T-helper 2 cell treated with Interferon-gamma antibody and Interleukin-4, amounts not matched to agents 5 μg/mL and 100 μg/mL, for 36 hours (primary cell): ENCODE results near the gene SLC26A9.

Source experiments
- DNase-seq: peaks from one replicate; pipeline ENCODE4 v3.0.0; 2021; ENCODE audit warnings: low spot score
- H3K27ac Mint-ChIP-seq: one replicate; pipeline ENCODE4 v1.8.0; 2021; ENCODE audit warnings: mild to moderate bottlenecking, mixed read lengths
- H3K27me3 Mint-ChIP-seq: one replicate; pipeline ENCODE4 v1.8.0; 2021; ENCODE audit warnings: low read depth, mixed read lengths
- H3K36me3 Mint-ChIP-seq: one replicate; pipeline ENCODE4 v1.8.0; 2021; ENCODE audit warnings: low read depth, mixed read lengths
- H3K4me1 Mint-ChIP-seq: one replicate; pipeline ENCODE4 v1.8.0; 2021; ENCODE audit warnings: low read depth, mixed read lengths
- H3K4me3 Mint-ChIP-seq: one replicate; pipeline ENCODE4 v1.8.0; 2022; ENCODE audit warnings: mild to moderate bottlenecking, moderate library complexity, mixed read lengths
- H3K9me3 Mint-ChIP-seq: one replicate; pipeline ENCODE4 v1.8.0; 2021; ENCODE audit warnings: mixed read lengths

SLC26A9 gene

GRCh38 chr1:205930799-205931281 lies 12.4 kb downstream of the SLC26A9 start:
- no peaks in the 10 kb centered on the region for H3K36me3 Mint-ChIP-seq
- DNase-seq: no peak
- H3K9me3 Mint-ChIP-seq: no peaks in the 10 kb centered on the region
- H3K4me3 Mint-ChIP-seq: no peak overlapping the region
- H3K27ac Mint-ChIP-seq: no peak overlapping the region
- H3K4me1 Mint-ChIP-seq: no peaks in the 10 kb centered on the region
- peaks cover 2% of the 10 kb centered on the region for H3K27me3 Mint-ChIP-seq

- Mint-ChIP-seq H3K4me3 (no peak overlapping the region), H3K27ac (no peak overlapping the region), H3K9me3 (no peaks in the 10 kb centered on the region), H3K27me3 (peaks cover 2% of the 10 kb centered on the region), H3K36me3 (no peaks in the 10 kb centered on the region), H3K4me1 (no peaks in the 10 kb centered on the region)
- no peak for DNase-seq
Observed at GRCh38 chr1:205930195-205930577, 13.1 kb downstream of the SLC26A9 start.

DNA sequence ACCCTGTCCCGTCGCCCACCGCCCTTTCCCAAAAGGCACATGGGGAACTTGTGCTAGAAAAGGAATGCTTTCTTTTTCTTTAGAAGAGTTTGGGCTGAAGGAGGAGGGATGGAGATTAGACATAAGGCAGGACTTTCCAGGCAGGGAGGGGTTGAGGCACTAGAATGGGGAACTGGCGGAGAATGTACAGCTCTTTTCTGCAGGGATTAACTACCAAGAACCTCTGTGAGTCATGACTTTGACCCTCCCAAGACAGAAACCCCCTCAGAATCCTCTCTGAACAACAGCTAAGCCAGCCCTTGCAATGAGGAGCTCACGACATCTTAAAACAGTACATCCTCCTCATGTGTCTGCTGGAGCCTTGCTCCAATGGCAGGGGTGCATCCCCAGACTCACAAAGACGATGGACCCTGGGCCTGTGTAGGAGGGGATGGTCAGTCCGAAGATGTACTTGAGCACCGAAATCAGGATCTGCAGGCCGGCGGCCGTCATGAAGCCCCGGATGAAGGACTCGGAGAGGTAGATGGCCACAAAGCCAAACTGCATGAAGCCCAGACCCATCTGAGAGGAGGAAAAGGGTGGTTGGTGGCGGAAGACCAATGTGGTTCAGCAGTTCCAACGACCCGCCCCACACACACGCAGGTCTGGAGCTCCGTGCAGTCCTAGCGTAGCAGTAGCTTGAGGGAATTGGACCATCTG lies 13.6 kb downstream of the SLC26A9 start:
- Mint-ChIP-seq H3K27me3 (peaks cover 2% of the 10 kb centered on the region), H3K4me3 (no peak overlapping the region), H3K27ac (no peak overlapping the region), H3K9me3 (no peaks in the 10 kb centered on the region), H3K4me1 (no peaks in the 10 kb centered on the region), H3K36me3 (no peaks in the 10 kb centered on the region)
- DNase-seq: no peak

DNA sequence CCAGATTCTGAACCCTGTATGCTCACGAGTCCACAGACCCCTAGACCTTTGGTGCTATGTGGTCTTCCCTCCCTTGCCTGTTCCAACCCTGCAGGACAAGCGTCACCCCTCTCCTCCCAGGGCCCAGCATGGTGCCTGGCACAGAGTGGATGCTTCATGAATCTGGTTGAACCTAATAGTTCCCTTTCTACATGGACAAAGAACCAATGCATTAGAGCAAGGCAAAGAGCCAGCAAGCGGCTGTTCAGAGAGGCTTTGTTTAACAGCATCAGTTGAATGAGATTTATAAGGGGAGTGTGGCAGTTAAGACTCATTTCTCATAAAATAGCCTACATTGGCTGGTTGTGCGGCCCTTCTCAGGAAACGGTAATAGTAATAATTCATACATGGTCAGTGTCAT lies 14.9 kb downstream of the SLC26A9 start:
- H3K36me3 Mint-ChIP-seq: no peaks in the 10 kb centered on the region
- no peaks in the 10 kb centered on the region for H3K4me1 Mint-ChIP-seq
- no peaks in the 10 kb centered on the region for H3K9me3 Mint-ChIP-seq
- no peak overlapping the region for H3K27ac Mint-ChIP-seq
- no peak for DNase-seq
- H3K27me3 Mint-ChIP-seq: no peaks in the 10 kb centered on the region
- no peak overlapping the region for H3K4me3 Mint-ChIP-seq

- no peak overlapping the region for H3K4me3 Mint-ChIP-seq
- no peaks in the 10 kb centered on the region for H3K4me1 Mint-ChIP-seq
- H3K27me3 Mint-ChIP-seq: no peaks in the 10 kb centered on the region
- no peak overlapping the region for H3K27ac Mint-ChIP-seq
- no peaks in the 10 kb centered on the region for H3K36me3 Mint-ChIP-seq
- no peak for DNase-seq
- H3K9me3 Mint-ChIP-seq: no peaks in the 10 kb centered on the region
Observed at GRCh38 chr1:205927676-205928075, 15.6 kb downstream of the SLC26A9 start.

- H3K9me3 Mint-ChIP-seq: no peaks in the 10 kb centered on the region
- no peaks in the 10 kb centered on the region for H3K27me3 Mint-ChIP-seq
- H3K4me1 Mint-ChIP-seq: no peaks in the 10 kb centered on the region
- DNase-seq: no peak
- H3K27ac Mint-ChIP-seq: no peak overlapping the region
- no peaks in the 10 kb centered on the region for H3K36me3 Mint-ChIP-seq
- H3K4me3 Mint-ChIP-seq: no peak overlapping the region
Observed at GRCh38 chr1:205927247-205927646, 16.0 kb downstream of the SLC26A9 start.

GRCh38 chr1:205926636-205927035 lies 16.6 kb downstream of the SLC26A9 start:
- DNase-seq: no peak
- Mint-ChIP-seq H3K4me1 (no peaks in the 10 kb centered on the region), H3K36me3 (no peaks in the 10 kb centered on the region), H3K27me3 (no peaks in the 10 kb centered on the region), H3K9me3 (no peaks in the 10 kb centered on the region), H3K27ac (no peak overlapping the region), H3K4me3 (no peak overlapping the region)

GRCh38 chr1:205926213-205926612 lies 17.0 kb downstream of the SLC26A9 start:
- no peak for DNase-seq
- Mint-ChIP-seq H3K36me3 (no peaks in the 10 kb centered on the region), H3K27me3 (no peaks in the 10 kb centered on the region), H3K27ac (no peak overlapping the region), H3K9me3 (no peaks in the 10 kb centered on the region), H3K4me3 (no peak overlapping the region), H3K4me1 (no peaks in the 10 kb centered on the region)

DNA sequence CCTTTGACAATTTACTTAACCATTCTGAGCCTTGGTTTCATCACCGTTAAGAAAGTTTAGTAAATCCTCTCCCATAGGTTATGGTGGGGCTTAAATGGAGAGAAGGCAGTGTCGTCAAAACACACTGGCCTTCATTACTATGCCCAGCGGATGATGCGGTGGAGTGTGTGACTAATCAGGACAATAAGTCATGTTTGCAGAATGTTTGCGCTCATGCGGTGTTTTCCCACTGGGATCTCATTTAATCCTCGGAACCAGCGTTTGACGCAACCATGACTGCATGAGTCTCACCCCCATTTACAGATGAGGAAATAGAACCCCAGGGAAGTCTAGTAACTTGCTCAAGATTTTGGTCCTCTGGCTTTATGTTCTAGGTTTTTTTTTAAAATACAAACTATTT lies 17.5 kb downstream of the SLC26A9 start:
- no peak overlapping the region for H3K27ac Mint-ChIP-seq
- no peaks in the 10 kb centered on the region for H3K4me1 Mint-ChIP-seq
- no peaks in the 10 kb centered on the region for H3K36me3 Mint-ChIP-seq
- no peak for DNase-seq
- no peaks in the 10 kb centered on the region for H3K27me3 Mint-ChIP-seq
- no peaks in the 10 kb centered on the region for H3K9me3 Mint-ChIP-seq
- H3K4me3 Mint-ChIP-seq: no peak overlapping the region

DNA sequence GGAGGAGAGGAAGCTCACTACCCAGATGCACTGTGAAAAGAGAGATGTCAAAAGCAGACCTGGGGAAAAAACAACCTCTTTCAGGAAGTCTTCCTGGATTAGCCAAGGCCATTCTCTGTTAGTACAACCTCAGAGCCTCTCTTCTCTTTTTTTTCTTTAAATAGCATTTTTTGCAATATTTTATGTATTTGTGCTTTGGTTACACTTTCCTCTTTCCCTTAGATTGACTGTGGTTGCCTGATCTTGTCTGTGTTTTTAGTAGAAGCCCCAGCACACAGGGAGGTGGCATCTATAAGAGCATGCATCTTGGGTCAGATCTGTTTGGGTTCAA lies 18.8 kb downstream of the SLC26A9 start:
- H3K4me1 Mint-ChIP-seq: no peaks in the 10 kb centered on the region
- H3K27ac Mint-ChIP-seq: no peak overlapping the region
- H3K27me3 Mint-ChIP-seq: no peaks in the 10 kb centered on the region
- H3K9me3 Mint-ChIP-seq: no peaks in the 10 kb centered on the region
- H3K4me3 Mint-ChIP-seq: no peak overlapping the region
- DNase-seq: no peak
- H3K36me3 Mint-ChIP-seq: no peaks in the 10 kb centered on the region

DNA sequence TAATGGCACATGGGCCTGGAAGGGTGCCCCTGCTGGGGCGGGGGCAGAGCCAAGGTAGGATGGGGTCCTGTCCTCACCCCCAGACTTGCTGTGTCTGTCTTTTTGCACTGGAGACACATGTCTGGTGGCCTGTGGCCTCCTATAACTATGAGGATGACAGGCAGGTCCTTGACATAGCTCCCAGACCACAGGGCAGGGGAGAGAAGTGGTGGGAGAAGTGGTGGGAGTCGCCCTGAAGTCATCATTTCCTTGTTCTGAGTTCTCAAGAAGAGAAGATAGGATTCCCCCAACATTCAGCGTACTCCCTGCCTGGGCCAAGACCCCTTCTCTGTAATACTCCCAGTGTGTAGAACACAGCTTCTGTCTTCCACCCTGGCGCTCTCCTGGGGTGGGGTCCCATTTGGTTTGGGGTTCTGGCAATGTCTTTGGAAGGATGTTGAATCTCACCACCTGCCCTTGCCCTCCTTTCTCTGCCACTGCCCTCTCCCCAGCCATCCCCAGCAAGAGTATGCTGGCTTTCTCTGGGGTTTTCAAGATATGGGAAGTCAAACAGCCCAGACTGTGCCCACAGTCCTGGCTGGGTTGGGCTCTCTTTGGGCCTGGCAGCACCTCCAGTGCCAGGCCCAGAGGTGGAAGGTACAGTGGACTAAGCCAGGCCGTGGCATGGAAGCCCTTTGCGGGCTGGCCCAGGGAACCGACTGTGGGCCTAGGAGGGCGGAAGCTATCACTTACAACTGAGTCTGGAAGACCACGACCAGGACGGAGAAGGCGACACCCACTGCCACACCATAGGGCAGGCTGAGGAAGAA lies 19.4 kb downstream of the SLC26A9 start:
- Mint-ChIP-seq H3K4me1 (no peaks in the 10 kb centered on the region), H3K36me3 (no peaks in the 10 kb centered on the region), H3K9me3 (no peaks in the 10 kb centered on the region), H3K4me3 (no peak overlapping the region), H3K27ac (no peak overlapping the region), H3K27me3 (no peaks in the 10 kb centered on the region)
- DNase-seq: no peak

GRCh38 chr1:205922806-205923205 lies 20.4 kb downstream of the SLC26A9 start:
- H3K36me3 Mint-ChIP-seq: no peaks in the 10 kb centered on the region
- no peak overlapping the region for H3K4me3 Mint-ChIP-seq
- DNase-seq: no peak
- H3K9me3 Mint-ChIP-seq: no peaks in the 10 kb centered on the region
- H3K4me1 Mint-ChIP-seq: no peaks in the 10 kb centered on the region
- H3K27me3 Mint-ChIP-seq: no peaks in the 10 kb centered on the region
- H3K27ac Mint-ChIP-seq: no peak overlapping the region

DNA sequence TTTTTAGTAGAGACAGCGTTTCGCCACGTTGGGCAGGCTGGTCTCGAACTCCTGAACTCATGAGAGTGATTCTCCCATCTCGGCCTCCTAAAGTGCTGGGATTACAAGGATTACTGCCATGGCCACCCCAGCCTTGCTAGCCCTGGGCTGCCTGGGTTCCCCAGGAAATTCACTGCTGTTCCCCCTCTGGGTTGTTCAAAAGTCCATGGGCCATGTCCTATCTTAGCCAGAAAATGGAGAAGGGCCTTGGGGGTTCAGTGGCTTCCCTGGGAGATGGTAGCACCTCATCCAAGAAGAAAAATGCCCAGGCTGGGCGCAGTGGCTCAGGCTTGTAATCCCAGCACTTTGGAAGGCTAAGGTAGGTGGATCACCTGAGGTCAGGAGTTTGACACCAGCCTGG lies 20.9 kb downstream of the SLC26A9 start:
- no peaks in the 10 kb centered on the region for H3K9me3 Mint-ChIP-seq
- no peaks in the 10 kb centered on the region for H3K36me3 Mint-ChIP-seq
- no peak overlapping the region for H3K27ac Mint-ChIP-seq
- no peak for DNase-seq
- H3K27me3 Mint-ChIP-seq: no peaks in the 10 kb centered on the region
- no peak overlapping the region for H3K4me3 Mint-ChIP-seq
- no peaks in the 10 kb centered on the region for H3K4me1 Mint-ChIP-seq

GRCh38 chr1:205921570-205921909 lies 21.7 kb downstream of the SLC26A9 start:
- no peak overlapping the region for H3K4me3 Mint-ChIP-seq
- no peaks in the 10 kb centered on the region for H3K4me1 Mint-ChIP-seq
- no peaks in the 10 kb centered on the region for H3K36me3 Mint-ChIP-seq
- no peak overlapping the region for H3K27ac Mint-ChIP-seq
- no peak for DNase-seq
- no peaks in the 10 kb centered on the region for H3K27me3 Mint-ChIP-seq
- no peaks in the 10 kb centered on the region for H3K9me3 Mint-ChIP-seq
